HEK293 (cell line): ENCODE measurements around the gene ZNF488.

Experiments used
- CTCF ChIA-PET: fragments of 350-600 bp; formaldehyde crosslinking; extraction: SDS; loops from one replicate; lab custom pipeline; 2021; ENCODE audit warnings: antibody characterized with exemption; lab: Yijun Ruan, JAX
- POLR2A ChIA-PET: fragments of 300-600 bp; formaldehyde crosslinking; extraction: SDS; loops from one replicate; lab custom pipeline; 2020; ENCODE audit warnings: antibody characterized with exemption, inconsistent platforms; lab: Yijun Ruan, JAX
- H3K27ac ChIP-seq: fragments of 200-500 bp; sonication (Bioruptor generic); 2 replicates; pipeline ENCODE4 v1.5.1; 2014; ENCODE audit warnings: low read depth, low read length, control low read depth, inconsistent platforms; ENCODE audit errors: extremely low read depth
- H3K36me3 ChIP-seq, 2 experiments: fragments of 200-500 bp in 1 of 2; sonication (Bioruptor generic) in 1 of 2; 1 replicate in 1 of 2; 2 replicates in 1 of 2; pipeline ENCODE4 v1.5.1; 2014 to 2017; ENCODE audit warnings: inconsistent platforms in 2 of 2, low read length in 2 of 2; ENCODE audit not compliant: control insufficient read depth in 2 of 2, insufficient read depth in 1 of 2
- H3K4me1 ChIP-seq: fragments of 200-500 bp; sonication (Bioruptor generic); 2 replicates; pipeline ENCODE4 v1.5.1; 2014; ENCODE audit warnings: mild to moderate bottlenecking, low read length, inconsistent platforms; ENCODE audit not compliant: control insufficient read depth, insufficient read depth
- H3K4me3 ChIP-seq: 2 replicates; pipeline ENCODE4 v1.5.1; 2011; ENCODE audit warnings: low read depth, mild to moderate bottlenecking, control low read depth, low read length, moderate library complexity
- H3K9me3 ChIP-seq: fragments of 200-500 bp; sonication (Bioruptor generic); 2 replicates; pipeline ENCODE4 v1.5.1; 2014; ENCODE audit warnings: low read depth, low read length, inconsistent platforms; ENCODE audit not compliant: control insufficient read depth, insufficient read depth
- HOXA7 ChIP-seq: sonication (generic); formaldehyde crosslinking; IDR thresholded peaks from 2 replicates; pipeline ENCODE4 v1.8.1; 2022; ENCODE audit warnings: missing genetic modification reagents, borderline replicate concordance
- IKZF3 ChIP-seq: fragments of 450-650 bp; IDR thresholded peaks from 2 replicates; pipeline ENCODE4 v1.5.0; 2018; ENCODE audit warnings: missing biosample characterization, mild to moderate bottlenecking, missing genetic modification characterization, moderate library complexity
- MEIS1 ChIP-seq: sonication (generic); formaldehyde crosslinking; IDR thresholded peaks from 2 replicates; pipeline ENCODE4 v1.8.1; 2022; ENCODE audit warnings: missing genetic modification reagents, mild to moderate bottlenecking, borderline replicate concordance
- OSR2 ChIP-seq: fragments of 450-650 bp; formaldehyde crosslinking; IDR thresholded peaks from 2 replicates; pipeline ENCODE4 v1.5.1; 2016; ENCODE audit warnings: missing biosample characterization, missing genetic modification characterization
- OVOL3 ChIP-seq: fragments of 450-650 bp; formaldehyde crosslinking; IDR thresholded peaks from 2 replicates; pipeline ENCODE4 v1.5.1; 2016; ENCODE audit warnings: missing biosample characterization, missing genetic modification characterization
- TRIM28 ChIP-seq: IDR thresholded peaks from 2 replicates; pipeline ENCODE4 v1.6.1; 2011; ENCODE audit warnings: low read length, control low read depth, borderline replicate concordance
- WT1 ChIP-seq: fragments of 450-650 bp; formaldehyde crosslinking; IDR thresholded peaks from 2 replicates; pipeline ENCODE4 v1.5.1; 2016; ENCODE audit warnings: missing biosample characterization, missing genetic modification characterization
- YY1 ChIP-seq: fragments of 450-650 bp; formaldehyde crosslinking; IDR thresholded peaks from 2 replicates; pipeline ENCODE4 v1.5.1; 2018; ENCODE audit warnings: missing biosample characterization, missing genetic modification characterization
- ZBTB44 ChIP-seq: fragments of 450-650 bp; IDR thresholded peaks from 2 replicates; pipeline ENCODE4 v1.5.1; 2018; ENCODE audit warnings: missing biosample characterization, mild to moderate bottlenecking, missing genetic modification characterization
- ZBTB48 ChIP-seq: fragments of 450-650 bp; formaldehyde crosslinking; IDR thresholded peaks from 2 replicates; pipeline ENCODE4 v1.5.1; 2016; ENCODE audit warnings: missing biosample characterization, missing genetic modification characterization
- ZNF184 ChIP-seq: fragments of 450-650 bp; IDR thresholded peaks from 2 replicates; pipeline ENCODE4 v1.5.1; 2018; ENCODE audit warnings: missing biosample characterization, mild to moderate bottlenecking, missing genetic modification characterization
- ZNF211 ChIP-seq: fragments of 450-650 bp; formaldehyde crosslinking; IDR thresholded peaks from 2 replicates; pipeline ENCODE4 v1.5.1; 2016; ENCODE audit warnings: low read depth, missing biosample characterization, missing genetic modification characterization
- ZNF24 ChIP-seq: fragments of 450-650 bp; formaldehyde crosslinking; IDR thresholded peaks from 2 replicates; pipeline ENCODE4 v1.5.1; 2016; ENCODE audit warnings: missing biosample characterization, missing genetic modification characterization
- ZNF292 ChIP-seq: fragments of 450-650 bp; formaldehyde crosslinking; IDR thresholded peaks from 2 replicates; pipeline ENCODE4 v1.5.1; 2016; ENCODE audit warnings: low read depth, missing biosample characterization, missing genetic modification characterization, borderline replicate concordance
- ZNF324 ChIP-seq: fragments of 450-650 bp; formaldehyde crosslinking; IDR thresholded peaks from 2 replicates; pipeline ENCODE4 v1.5.1; 2016; ENCODE audit warnings: missing biosample characterization, missing genetic modification characterization
- ZNF366 ChIP-seq: fragments of 450-650 bp; formaldehyde crosslinking; conservative IDR thresholded peaks from 2 replicates; pipeline ENCODE4 v1.5.1; 2016; ENCODE audit warnings: missing biosample characterization, missing genetic modification characterization
- ZNF391 ChIP-seq: fragments of 450-650 bp; formaldehyde crosslinking; IDR thresholded peaks from 2 replicates; pipeline ENCODE4 v1.5.1; 2016; ENCODE audit warnings: low read depth, missing biosample characterization, missing genetic modification characterization, borderline replicate concordance
- ZNF416 ChIP-seq: fragments of 450-650 bp; formaldehyde crosslinking; IDR thresholded peaks from 2 replicates; pipeline ENCODE4 v1.5.1; 2016; ENCODE audit warnings: missing biosample characterization, missing genetic modification characterization
- ZNF521 ChIP-seq: fragments of 450-650 bp; formaldehyde crosslinking; IDR thresholded peaks from 2 replicates; pipeline ENCODE4 v1.5.1; 2017; ENCODE audit warnings: missing biosample characterization, mild to moderate bottlenecking, missing genetic modification characterization
- ZNF544 ChIP-seq: fragments of 450-650 bp; formaldehyde crosslinking; IDR thresholded peaks from 2 replicates; pipeline ENCODE4 v1.5.0; 2017; ENCODE audit warnings: missing biosample characterization, missing genetic modification characterization
- ZNF571 ChIP-seq: fragments of 450-650 bp; formaldehyde crosslinking; IDR thresholded peaks from 2 replicates; pipeline ENCODE4 v1.5.0; 2017; ENCODE audit warnings: missing biosample characterization, missing genetic modification characterization
- ZNF610 ChIP-seq: fragments of 450-650 bp; formaldehyde crosslinking; IDR thresholded peaks from 2 replicates; pipeline ENCODE4 v1.5.1; 2016; ENCODE audit warnings: missing biosample characterization, missing genetic modification characterization, borderline replicate concordance
- ZNF677 ChIP-seq: fragments of 450-650 bp; IDR thresholded peaks from 2 replicates; pipeline ENCODE4 v1.5.0; 2018; ENCODE audit warnings: missing biosample characterization, mild to moderate bottlenecking, missing genetic modification characterization, moderate library complexity
- ZNF707 ChIP-seq: fragments of 450-650 bp; formaldehyde crosslinking; IDR thresholded peaks from 2 replicates; pipeline ENCODE4 v1.5.1; 2016; ENCODE audit warnings: missing biosample characterization, missing genetic modification characterization
- ZSCAN16 ChIP-seq: fragments of 450-650 bp; formaldehyde crosslinking; IDR thresholded peaks from 2 replicates; pipeline ENCODE4 v1.5.1; 2016; ENCODE audit warnings: missing biosample characterization, missing genetic modification characterization
- TF ChIP-seq, protein P1 (sequence below): fragments of 450-650 bp; formaldehyde crosslinking; IDR thresholded peaks from 2 replicates; pipeline ENCODE4 v1.5.1; 2016; ENCODE audit warnings: missing biosample characterization, missing genetic modification characterization
- TF ChIP-seq, protein P2 (sequence below): fragments of 450-650 bp; formaldehyde crosslinking; IDR thresholded peaks from 2 replicates; pipeline ENCODE4 v1.5.1; 2016; ENCODE audit warnings: missing biosample characterization, missing genetic modification characterization

ZNF488 gene

DNA sequence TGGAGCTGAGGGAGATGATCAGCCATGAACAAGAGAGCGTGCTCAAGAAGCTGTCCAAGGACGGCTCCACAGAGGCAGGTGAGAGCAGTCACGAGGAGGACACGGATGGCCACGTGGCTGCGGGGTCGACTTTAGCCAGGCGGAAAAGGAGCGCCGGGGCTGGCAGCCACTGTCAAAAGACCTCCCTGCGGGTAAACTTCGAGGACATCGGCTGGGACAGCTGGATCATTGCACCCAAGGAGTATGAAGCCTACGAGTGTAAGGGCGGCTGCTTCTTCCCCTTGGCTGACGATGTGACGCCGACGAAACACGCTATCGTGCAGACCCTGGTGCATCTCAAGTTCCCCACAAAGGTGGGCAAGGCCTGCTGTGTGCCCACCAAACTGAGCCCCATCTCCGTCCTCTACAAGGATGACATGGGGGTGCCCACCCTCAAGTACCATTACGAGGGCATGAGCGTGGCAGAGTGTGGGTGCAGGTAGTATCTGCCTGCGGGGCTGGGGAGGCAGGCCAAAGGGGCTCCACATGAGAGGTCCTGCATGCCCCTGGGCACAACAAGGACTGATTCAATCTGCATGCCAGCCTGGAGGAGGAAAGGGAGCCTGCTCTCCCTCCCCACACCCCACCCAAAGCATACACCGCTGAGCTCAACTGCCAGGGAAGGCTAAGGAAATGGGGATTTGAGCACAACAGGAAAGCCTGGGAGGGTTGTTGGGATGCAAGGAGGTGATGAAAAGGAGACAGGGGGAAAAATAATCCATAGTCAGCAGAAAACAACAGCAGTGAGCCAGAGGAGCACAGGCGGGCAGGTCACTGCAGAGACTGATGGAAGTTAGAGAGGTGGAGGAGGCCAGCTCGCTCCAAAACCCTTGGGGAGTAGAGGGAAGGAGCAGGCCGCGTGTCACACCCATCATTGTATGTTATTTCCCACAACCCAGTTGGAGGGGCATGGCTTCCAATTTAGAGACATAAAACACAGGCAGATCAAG lies 58.5 kb downstream of the ZNF488 start:
- Histone ChIP-seq H3K4me1 (no peaks in the 10 kb centered on the region), H3K36me3 (no peaks in the 10 kb centered on the region), H3K27ac (no peak overlapping the region), H3K4me3 (no peak overlapping the region), H3K9me3 (no peaks in the 10 kb centered on the region)
- ChIA-PET POLR2A (no interaction called here), CTCF (interaction anchor here (0.6 to 1.0 kb wide), 2 partner anchors 37 to 301 kb away, joined by 3 to 4 read pairs; no protein-coding TSS in a partner anchor)
- TF ChIP-seq TRIM28 (no peak), ZNF211 (tag by site-specific recombination) (no peak), ZNF544 (tag by site-specific recombination) (no peak), ZNF677 (tag by site-specific recombination) (no peak), MEIS1 (CRISPR knock-in tag) (no peak), OSR2 (tag by site-specific recombination) (no peak), OVOL3 (tag by site-specific recombination) (no peak), IKZF3 (tag by site-specific recombination) (no peak), ZNF707 (tag by site-specific recombination) (no peak), YY1 (tag by site-specific recombination) (no peak), ZNF571 (no peak), ZNF610 (tag by site-specific recombination) (no peak), ZNF24 (tag by site-specific recombination) (no peak)
- TF ChIP-seq, protein P1, sequence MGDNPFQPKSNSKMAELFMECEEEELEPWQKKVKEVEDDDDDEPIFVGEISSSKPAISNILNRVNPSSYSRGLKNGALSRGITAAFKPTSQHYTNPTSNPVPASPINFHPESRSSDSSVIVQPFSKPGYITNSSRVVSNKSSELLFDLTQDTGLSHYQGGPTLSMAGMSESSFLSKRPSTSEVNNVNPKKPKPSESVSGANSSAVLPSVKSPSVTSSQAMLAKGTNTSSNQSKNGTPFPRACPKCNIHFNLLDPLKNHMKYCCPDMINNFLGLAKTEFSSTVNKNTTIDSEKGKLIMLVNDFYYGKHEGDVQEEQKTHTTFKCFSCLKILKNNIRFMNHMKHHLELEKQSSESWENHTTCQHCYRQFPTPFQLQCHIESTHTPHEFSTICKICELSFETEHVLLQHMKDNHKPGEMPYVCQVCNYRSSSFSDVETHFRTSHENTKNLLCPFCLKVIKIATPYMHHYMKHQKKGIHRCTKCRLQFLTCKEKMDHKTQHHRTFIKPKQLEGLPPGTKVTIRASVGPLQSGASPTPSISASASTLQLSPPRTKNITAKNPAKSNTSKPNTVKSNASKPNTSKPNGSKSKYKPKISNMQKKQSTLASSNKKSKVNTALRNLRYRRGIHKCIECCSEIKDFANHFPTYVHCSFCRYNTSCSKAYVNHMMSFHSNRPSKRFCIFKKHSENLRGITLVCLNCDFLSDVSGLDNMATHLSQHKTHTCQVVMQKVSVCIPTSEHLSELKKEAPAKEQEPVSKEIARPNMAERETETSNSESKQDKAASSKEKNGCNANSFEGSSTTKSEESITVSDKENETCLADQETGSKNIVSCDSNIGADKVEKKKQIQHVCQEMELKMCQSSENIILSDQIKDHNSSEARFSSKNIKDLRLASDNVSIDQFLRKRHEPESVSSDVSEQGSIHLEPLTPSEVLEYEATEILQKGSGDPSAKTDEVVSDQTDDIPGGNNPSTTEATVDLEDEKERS: no peak
- TF ChIP-seq, protein P2, sequence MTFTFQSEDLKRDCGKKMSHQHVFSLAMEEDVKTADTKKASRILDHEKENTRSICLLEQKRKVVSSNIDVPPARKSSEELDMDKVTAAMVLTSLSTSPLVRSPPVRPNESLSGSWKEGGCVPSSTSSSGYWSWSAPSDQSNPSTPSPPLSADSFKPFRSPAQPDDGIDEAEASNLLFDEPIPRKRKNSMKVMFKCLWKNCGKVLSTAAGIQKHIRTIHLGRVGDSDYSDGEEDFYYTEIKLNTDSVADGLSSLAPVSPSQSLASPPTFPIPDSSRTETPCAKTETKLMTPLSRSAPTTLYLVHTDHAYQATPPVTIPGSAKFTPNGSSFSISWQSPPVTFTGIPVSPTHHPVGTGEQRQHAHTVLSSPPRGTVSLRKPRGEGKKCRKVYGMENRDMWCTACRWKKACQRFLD: no peak

- Histone ChIP-seq H3K27ac (no peak overlapping the region), H3K9me3 (no peaks in the 10 kb centered on the region), H3K4me3 (no peak overlapping the region), H3K4me1 (no peaks in the 10 kb centered on the region), H3K36me3 (no peaks in the 10 kb centered on the region)
- CTCF ChIA-PET: interaction anchor here (0.7 to 1.7 kb wide), 5 partner anchors 12 to 299 kb away, joined by 3 to 7 read pairs (median 7); no protein-coding TSS in a partner anchor
- POLR2A ChIA-PET: no interaction called here
- TF ChIP-seq ZNF366 (tag by site-specific recombination): no peak
- no peak for TF ChIP-seq ZNF292 (tag by site-specific recombination)
- no peak for TF ChIP-seq ZSCAN16 (tag by site-specific recombination)
- TF ChIP-seq WT1: no peak
- TF ChIP-seq ZNF184 (tag by site-specific recombination): no peak
- no peak for TF ChIP-seq ZNF391 (tag by site-specific recombination)
- no peak for TF ChIP-seq ZBTB48 (tag by site-specific recombination)
- no peak for TF ChIP-seq MEIS1 (CRISPR knock-in tag)
- no peak for TF ChIP-seq HOXA7 (CRISPR knock-in tag)
- no peak for TF ChIP-seq ZNF324
- no peak for TF ChIP-seq ZNF521
- TF ChIP-seq ZNF416 (tag by site-specific recombination): no peak
- TF ChIP-seq ZBTB44 (tag by site-specific recombination): no peak
Observed at GRCh38 chr10:47323636-47324296, 60.3 kb downstream of the ZNF488 start.
